Panc1 (cell line): Measurements from ENCODE around the gene UGT1A6.

Experiments
- CTCF ChIP-seq: fragments of 450-650 bp; IDR thresholded peaks from 2 replicates; pipeline ENCODE4 v1.5.1; 2017; ENCODE audit warnings: mild to moderate bottlenecking
- POLR2AphosphoS5 ChIP-seq: IDR thresholded peaks from 2 replicates; pipeline ENCODE4 v1.6.1; 2012; ENCODE audit warnings: mild to moderate bottlenecking, low read depth, low read length, moderate library complexity
- TF ChIP-seq, protein P1 (sequence below), 2 experiments: IDR thresholded peaks; 2 replicates each; pipeline ENCODE4 v1.6.1; 2011 to 2012; ENCODE audit warnings: low read depth in 2 of 2, control low read depth in 1 of 2, low read length in 1 of 2, mild to moderate bottlenecking in 1 of 2, moderate library complexity in 1 of 2; ENCODE audit not compliant: insufficient read depth in 1 of 2

- no peak for TF ChIP-seq CTCF
- TF ChIP-seq POLR2AphosphoS5, result no peak
- TF ChIP-seq, protein P1, sequence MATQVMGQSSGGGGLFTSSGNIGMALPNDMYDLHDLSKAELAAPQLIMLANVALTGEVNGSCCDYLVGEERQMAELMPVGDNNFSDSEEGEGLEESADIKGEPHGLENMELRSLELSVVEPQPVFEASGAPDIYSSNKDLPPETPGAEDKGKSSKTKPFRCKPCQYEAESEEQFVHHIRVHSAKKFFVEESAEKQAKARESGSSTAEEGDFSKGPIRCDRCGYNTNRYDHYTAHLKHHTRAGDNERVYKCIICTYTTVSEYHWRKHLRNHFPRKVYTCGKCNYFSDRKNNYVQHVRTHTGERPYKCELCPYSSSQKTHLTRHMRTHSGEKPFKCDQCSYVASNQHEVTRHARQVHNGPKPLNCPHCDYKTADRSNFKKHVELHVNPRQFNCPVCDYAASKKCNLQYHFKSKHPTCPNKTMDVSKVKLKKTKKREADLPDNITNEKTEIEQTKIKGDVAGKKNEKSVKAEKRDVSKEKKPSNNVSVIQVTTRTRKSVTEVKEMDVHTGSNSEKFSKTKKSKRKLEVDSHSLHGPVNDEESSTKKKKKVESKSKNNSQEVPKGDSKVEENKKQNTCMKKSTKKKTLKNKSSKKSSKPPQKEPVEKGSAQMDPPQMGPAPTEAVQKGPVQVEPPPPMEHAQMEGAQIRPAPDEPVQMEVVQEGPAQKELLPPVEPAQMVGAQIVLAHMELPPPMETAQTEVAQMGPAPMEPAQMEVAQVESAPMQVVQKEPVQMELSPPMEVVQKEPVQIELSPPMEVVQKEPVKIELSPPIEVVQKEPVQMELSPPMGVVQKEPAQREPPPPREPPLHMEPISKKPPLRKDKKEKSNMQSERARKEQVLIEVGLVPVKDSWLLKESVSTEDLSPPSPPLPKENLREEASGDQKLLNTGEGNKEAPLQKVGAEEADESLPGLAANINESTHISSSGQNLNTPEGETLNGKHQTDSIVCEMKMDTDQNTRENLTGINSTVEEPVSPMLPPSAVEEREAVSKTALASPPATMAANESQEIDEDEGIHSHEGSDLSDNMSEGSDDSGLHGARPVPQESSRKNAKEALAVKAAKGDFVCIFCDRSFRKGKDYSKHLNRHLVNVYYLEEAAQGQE (IDR thresholded peaks at IDR 0.05; ENCODE audit: insufficient read depth in 1 of 2, low read depth in 2 of 2, low read length in 1 of 2), result no peak
Measured at GRCh38 chr2:233800208-233800607, 107.5 kb downstream of the UGT1A6 start.
